HepG2 (cell line): ENCODE measurements around the gene PKD1L1. TPM values are rescaled to one million over a fixed set of nuclear protein-coding genes. Genes with fewer than 3 reads are reported as not detected.

ENCODE experiments used
- ATAC-seq: fragments of 200-7000 bp; cut with Tn5 transposase; 3 replicates; pipeline ENCODE4 v1.9.1; 2020; ENCODE audit warnings: mild to moderate bottlenecking, moderate library complexity
- BruUV-seq: library from RNA; stranded (reverse); fragments of 400-500 nt; replicated peaks from 2 replicates; lab custom pipeline; 2021; lab: Mats Ljungman, UMichigan
- CTCF ChIA-PET: fragments of 300-600 bp; formaldehyde crosslinking; extraction: SDS; loops from one replicate; lab custom pipeline; 2021; ENCODE audit warnings: low total read pairs, inconsistent platforms, low intra/inter-chr PET ratio; lab: Yijun Ruan, JAX
- POLR2A ChIA-PET: fragments of 350-600 bp; sonication (Branson Sonifier 250); formaldehyde crosslinking; loops from one replicate; lab custom pipeline; 2020; ENCODE audit warnings: antibody characterized with exemption, inconsistent platforms; lab: Yijun Ruan, JAX
- DNase-seq: peaks from one replicate; pipeline ENCODE4 v3.0.0-alpha.2; 2015; ENCODE audit warnings: low spot score
- FAIRE-seq: peaks from 3 replicates; lab custom pipeline; 2011; peaks lifted over from hg19 to GRCh38; lab: Jason Lieb, UNC
- H2AFZ ChIP-seq: one replicate; pipeline ENCODE4 v1.6.1; 2011; ENCODE audit warnings: low read length, inconsistent platforms
- H3K27ac ChIP-seq: fragments of 300-600 bp; 3 replicates; pipeline ENCODE4 v1.8.0; 2011; ENCODE audit warnings: mixed run types, mild to moderate bottlenecking, mixed read lengths, low read length, inconsistent platforms; ENCODE audit not compliant: insufficient read depth; ENCODE audit errors: extremely low read length
- H3K27me3 ChIP-seq, 2 experiments: fragments of 200-600 bp in 1 of 2; 2 replicates in 1 of 2; 3 replicates in 1 of 2; pipeline versions ENCODE4 v1.6.0 to v1.8.0; 2011; ENCODE audit warnings: low read length in 2 of 2, mild to moderate bottlenecking in 2 of 2, moderate library complexity in 2 of 2, inconsistent platforms in 1 of 2; ENCODE audit not compliant: insufficient read depth in 2 of 2, control insufficient read depth in 1 of 2
- H3K36me3 ChIP-seq, 2 experiments: fragments of 200-600 bp in 1 of 2; replicated peaks in 1 of 2; 2 replicates in 1 of 2; 3 replicates in 1 of 2; pipeline versions ENCODE4 v1.5.1 to v1.8.0; 2011; ENCODE audit warnings: low read length in 2 of 2, inconsistent platforms in 1 of 2; ENCODE audit not compliant: insufficient read depth in 2 of 2, control insufficient read depth in 1 of 2
- H3K4me1 ChIP-seq: 2 replicates; pipeline ENCODE4 v1.5.1; 2012; ENCODE audit warnings: low read length, inconsistent platforms; ENCODE audit not compliant: insufficient read depth
- H3K4me2 ChIP-seq: 2 replicates; pipeline ENCODE4 v1.6.0; 2011; ENCODE audit warnings: low read depth, low read length, inconsistent platforms
- H3K4me3 ChIP-seq, 3 experiments: fragments of 200-600 bp in 1 of 3; sonication (generic), shearing (Covaris generic) in 1 of 3; replicated peaks in 1 of 3; 2 replicates each; pipeline ENCODE4 v1.5.1; 2011 to 2016; ENCODE audit warnings: low read length in 3 of 3, inconsistent platforms in 2 of 3, low read depth in 2 of 3, mild to moderate bottlenecking in 2 of 3, control low read depth in 1 of 3, mixed read lengths in 1 of 3; ENCODE audit not compliant: insufficient read depth in 1 of 3
- H3K79me2 ChIP-seq: one replicate; pipeline ENCODE4 v1.6.1; 2011; ENCODE audit warnings: low read length, inconsistent platforms; ENCODE audit not compliant: insufficient read depth
- H3K9ac ChIP-seq: 2 replicates; pipeline ENCODE4 v1.6.0; 2011; ENCODE audit warnings: mild to moderate bottlenecking, low read depth, low read length, inconsistent platforms; ENCODE audit not compliant: insufficient read depth
- H3K9me3 ChIP-seq: 2 replicates; pipeline ENCODE4 v1.5.1; 2012; ENCODE audit warnings: mild to moderate bottlenecking, low read length
- H4K20me1 ChIP-seq: 2 replicates; pipeline ENCODE4 v1.6.0; 2011; ENCODE audit warnings: inconsistent platforms, mild to moderate bottlenecking, low read length, moderate library complexity; ENCODE audit not compliant: insufficient read depth
- BCL6 ChIP-seq: IDR thresholded peaks from 2 replicates; pipeline ENCODE4 v1.6.1; 2016; ENCODE audit warnings: missing genetic modification reagents, missing compliant biosample characterization
- RXRA ChIP-seq: sonication (generic); formaldehyde crosslinking; IDR thresholded peaks from 2 replicates; pipeline ENCODE4 v1.5.1; 2020; ENCODE audit warnings: missing genetic modification reagents
- SNRNP70 ChIP-seq: fragments of 200-400 bp; formaldehyde crosslinking; IDR thresholded peaks from 2 replicates; pipeline ENCODE4 v1.6.1; 2017; ENCODE audit warnings: mild to moderate bottlenecking, low read depth, low read length, moderate library complexity
- ZNF547 ChIP-seq: sonication (generic); formaldehyde crosslinking; IDR thresholded peaks from 2 replicates; pipeline ENCODE4 v1.5.1; 2020; ENCODE audit warnings: mild to moderate bottlenecking, missing genetic modification reagents
- WGBS: methylation state at CpG from one replicate; pipeline ENCODE4 v1.1.6; 2017; ENCODE audit warnings: low lambda C conversion rate; 5-methylcytosine and 5-hydroxymethylcytosine counted together
- in situ Hi-C: cut with HindIII; loops from 2 replicates; pipeline ENCODE4 v1.10.0; 2017; ENCODE audit warnings: low pct_unique_long_range_greater_than_20kb; ENCODE audit not compliant: extremely low pct_ligation_motif_present
- intact Hi-C: fragments of 100-400 bp; cut with micrococcal nuclease; formaldehyde crosslinking; loops from one replicate; pipeline ENCODE4 v1.10.0; 2022; ENCODE audit not compliant: unreplicated experiment
- polyA plus RNA-seq, 8 experiments: library from polyadenylated mRNA; depleted of rRNA in 3 of 8; stranded (reverse) in 7 of 8; unstranded in 1 of 8; fragments of >200 nt; fragmentation: Illumina TruSeq in 4 of 8; extraction: Trizol in 4 of 8; gene quantifications; 2 replicates each; pipeline versions ENCODE4 v1.2.1 to v1.2.3, GENCODE V29; 2011 to 2016; ENCODE audit warnings: low read depth in 4 of 8, missing spikeins in 1 of 8, mixed read lengths in 1 of 8; ENCODE audit not compliant: insufficient read depth in 1 of 8
- total RNA-seq, 5 experiments: library from RNA; depleted of rRNA; stranded (reverse); fragments of >200 nt; fragmentation: Illumina TruSeq; extraction: Trizol; gene quantifications; 2 replicates each; pipeline ENCODE4 v1.2.3, GENCODE V29; 2016; ENCODE audit warnings: low read depth in 1 of 5
- TF ChIP-seq, protein P1 (sequence below): sonication (generic); formaldehyde crosslinking; IDR thresholded peaks from 2 replicates; pipeline ENCODE4 v1.4.0; 2020; ENCODE audit warnings: missing genetic modification reagents
- TF ChIP-seq, protein P2 (sequence below): IDR thresholded peaks from 2 replicates; pipeline ENCODE4 v1.6.1; 2012; ENCODE audit warnings: low read depth, low read length, improper control_type of control experiment

PKD1L1 gene
- total and polyA plus RNA-seq, 2 of the 13 experiments (the other 11 are each of a cell fraction or from before 2014, with no cell fraction given): 0.01 TPM; not detected in 1

DNA sequence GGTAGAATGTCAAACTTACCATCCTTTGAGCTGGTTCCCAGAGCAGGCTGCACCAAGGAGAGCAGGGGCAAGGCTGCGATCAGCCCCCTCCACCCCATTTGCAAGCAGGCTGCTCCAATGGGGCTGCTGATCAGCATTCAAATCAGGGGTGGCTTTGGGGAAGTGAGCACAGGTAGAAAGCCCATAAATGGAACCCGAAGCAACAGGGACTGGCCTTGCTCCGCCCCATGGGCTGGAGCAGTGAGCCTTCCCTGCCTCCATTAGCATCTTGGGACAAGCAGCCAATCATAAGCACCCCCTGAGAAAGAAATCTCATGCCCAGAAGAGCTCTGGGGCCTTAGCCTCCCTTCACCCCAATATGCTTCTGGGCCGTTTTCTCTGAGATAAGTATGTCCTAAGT, 4.0 kb upstream of the PKD1L1 start:
- Histone ChIP-seq H3K27me3 (no peaks in the 10 kb centered on the region), H3K9me3 (no peaks in the 10 kb centered on the region), H3K4me1 (peaks cover 42% of the 10 kb centered on the region), H3K27ac (no peak overlapping the region), H3K79me2 (no peaks in the 10 kb centered on the region), H3K9ac (no peak overlapping the region), H3K4me2 (no peak overlapping the region), H3K4me3 (no peak overlapping the region), H3K36me3 (no peaks in the 10 kb centered on the region; a peak in 1 of 5 replicates), H4K20me1 (no peaks in the 10 kb centered on the region), H2AFZ (no peak overlapping the region)
- intact Hi-C loops (no loop called here), in situ Hi-C loops (no loop called here)
- no peak for FAIRE-seq
- TF ChIP-seq SNRNP70: no peak
- no peak for TF ChIP-seq BCL6
- TF ChIP-seq, protein P1, sequence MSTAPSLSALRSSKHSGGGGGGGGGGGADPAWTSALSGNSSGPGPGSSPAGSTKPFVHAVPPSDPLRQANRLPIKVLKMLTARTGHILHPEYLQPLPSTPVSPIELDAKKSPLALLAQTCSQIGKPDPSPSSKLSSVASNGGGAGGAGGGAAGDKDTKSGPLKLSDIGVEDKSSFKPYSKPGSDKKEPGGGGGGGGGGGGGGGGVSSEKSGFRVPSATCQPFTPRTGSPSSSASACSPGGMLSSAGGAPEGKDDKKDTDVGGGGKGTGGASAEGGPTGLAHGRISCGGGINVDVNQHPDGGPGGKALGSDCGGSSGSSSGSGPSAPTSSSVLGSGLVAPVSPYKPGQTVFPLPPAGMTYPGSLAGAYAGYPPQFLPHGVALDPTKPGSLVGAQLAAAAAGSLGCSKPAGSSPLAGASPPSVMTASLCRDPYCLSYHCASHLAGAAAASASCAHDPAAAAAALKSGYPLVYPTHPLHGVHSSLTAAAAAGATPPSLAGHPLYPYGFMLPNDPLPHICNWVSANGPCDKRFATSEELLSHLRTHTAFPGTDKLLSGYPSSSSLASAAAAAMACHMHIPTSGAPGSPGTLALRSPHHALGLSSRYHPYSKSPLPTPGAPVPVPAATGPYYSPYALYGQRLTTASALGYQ (CRISPR knock-in tag): no peak
- no peak for TF ChIP-seq ZNF547 (CRISPR knock-in tag)
- TF ChIP-seq, protein P2, sequence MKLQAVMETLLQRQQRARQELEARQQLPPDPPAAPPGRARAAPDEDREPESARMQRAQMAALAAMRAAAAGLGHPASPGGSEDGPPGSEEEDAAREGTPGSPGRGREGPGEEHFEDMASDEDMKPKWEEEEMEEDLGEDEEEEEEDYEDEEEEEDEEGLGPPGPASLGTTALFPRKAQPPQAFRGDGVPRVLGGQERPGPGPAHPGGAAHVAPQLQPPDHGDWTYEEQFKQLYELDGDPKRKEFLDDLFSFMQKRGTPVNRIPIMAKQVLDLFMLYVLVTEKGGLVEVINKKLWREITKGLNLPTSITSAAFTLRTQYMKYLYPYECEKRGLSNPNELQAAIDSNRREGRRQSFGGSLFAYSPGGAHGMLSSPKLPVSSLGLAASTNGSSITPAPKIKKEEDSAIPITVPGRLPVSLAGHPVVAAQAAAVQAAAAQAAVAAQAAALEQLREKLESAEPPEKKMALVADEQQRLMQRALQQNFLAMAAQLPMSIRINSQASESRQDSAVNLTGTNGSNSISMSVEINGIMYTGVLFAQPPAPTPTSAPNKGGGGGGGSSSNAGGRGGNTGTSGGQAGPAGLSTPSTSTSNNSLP: no peak
- no peak for TF ChIP-seq RXRA (CRISPR knock-in tag)
- 86% methylated on average over 4 of the region's 4 CpGs for WGBS
- no TSS peak for BruUV-seq
- POLR2A ChIA-PET: interaction anchor here (0.9 kb wide), 1 partner anchor 136 kb away, joined by 3 read pairs; the partner anchor contains the start of gene UPP1
- CTCF ChIA-PET: no interaction called here
- ATAC-seq: no peak
- no peak for DNase-seq
